NOMO-1 treated with dmso at 0.1 percent for 144 hours (cell line): ENCODE results near the gene ADGRV1.

Experiments
- DNase-seq: peaks from one replicate; lab custom pipeline; 2025; ENCODE audit not compliant: unreplicated experiment; lab: John Stamatoyannopoulos, UW

Gene ADGRV1

DNA sequence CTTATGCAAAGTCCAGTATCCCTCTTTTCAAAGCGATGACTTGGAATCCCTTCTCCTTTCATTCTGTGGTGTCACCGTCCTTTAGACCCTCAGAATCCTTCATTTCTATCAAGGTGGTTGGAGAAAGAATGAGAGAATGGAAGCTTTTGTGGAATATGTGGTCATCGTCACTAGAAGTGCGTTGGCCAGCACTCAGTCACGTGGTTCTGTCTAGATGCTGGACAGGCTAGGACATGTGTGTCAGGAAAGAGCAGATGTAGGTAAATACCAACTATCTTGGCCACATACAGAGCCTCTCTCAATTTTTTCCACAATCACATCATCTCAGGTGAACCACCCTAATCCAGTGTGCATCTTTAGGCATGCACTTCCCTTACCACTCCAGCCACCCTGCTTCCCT, 618.5 kb downstream of the ADGRV1 start:
- no peak for DNase-seq

DNA sequence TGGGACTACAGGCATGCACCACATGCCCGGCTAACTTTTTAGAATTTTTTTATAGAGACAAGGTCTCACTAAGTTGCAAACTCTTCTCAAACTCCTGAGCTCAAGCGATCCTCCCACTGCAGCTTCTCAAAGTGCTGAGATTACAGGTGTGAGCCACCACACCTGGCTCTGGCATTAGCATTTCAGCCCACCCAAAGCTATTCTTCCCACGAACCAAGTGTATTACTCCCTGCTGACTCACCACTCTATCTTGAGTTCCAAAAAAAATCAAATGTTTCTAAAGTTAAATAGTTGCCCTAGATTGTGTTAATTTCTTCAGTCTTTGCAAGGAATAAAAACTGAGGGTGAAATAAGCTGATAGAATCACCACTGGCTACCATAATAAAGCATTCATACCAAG, 619.0 kb downstream of the ADGRV1 start:
- DNase-seq: no peak

DNA sequence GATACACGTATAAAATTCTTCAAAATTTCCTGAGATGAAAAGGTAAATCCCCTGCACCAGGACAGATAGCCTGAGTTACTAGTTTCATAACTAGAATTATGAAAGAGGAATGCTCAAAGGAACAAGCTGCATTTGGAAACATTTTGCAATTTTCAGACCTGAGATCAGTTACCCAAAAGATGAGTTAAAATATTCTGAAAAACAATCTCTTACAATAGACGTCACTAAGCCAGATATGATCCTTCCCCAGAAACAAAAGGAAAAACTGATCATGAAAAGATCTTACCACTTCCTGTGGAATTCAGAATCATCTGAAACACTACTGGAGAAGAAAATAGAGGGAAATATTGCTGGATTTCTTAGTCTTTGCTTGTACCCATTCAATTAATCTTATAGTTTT, 619.9 kb downstream of the ADGRV1 start:
- no peak for DNase-seq

DNA sequence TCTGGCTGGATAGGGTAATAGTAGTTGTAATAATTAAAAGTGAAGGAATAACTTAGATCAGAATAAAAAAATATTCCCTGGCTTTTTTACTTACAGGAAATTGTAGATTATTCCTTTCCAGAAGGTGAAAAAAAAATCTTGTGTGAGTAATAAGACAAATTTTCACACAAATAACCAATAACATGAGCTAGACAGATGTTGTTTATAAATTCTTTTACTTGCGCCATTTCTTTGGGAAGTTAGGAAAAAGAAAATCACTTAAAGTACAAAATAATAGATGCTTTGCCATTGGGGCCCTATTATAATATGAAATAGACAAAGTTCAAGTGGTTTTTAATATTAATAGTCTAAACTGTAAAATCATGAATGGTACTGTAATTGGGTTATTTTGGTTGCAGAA, 620.4 kb downstream of the ADGRV1 start:
- no peak for DNase-seq

DNA sequence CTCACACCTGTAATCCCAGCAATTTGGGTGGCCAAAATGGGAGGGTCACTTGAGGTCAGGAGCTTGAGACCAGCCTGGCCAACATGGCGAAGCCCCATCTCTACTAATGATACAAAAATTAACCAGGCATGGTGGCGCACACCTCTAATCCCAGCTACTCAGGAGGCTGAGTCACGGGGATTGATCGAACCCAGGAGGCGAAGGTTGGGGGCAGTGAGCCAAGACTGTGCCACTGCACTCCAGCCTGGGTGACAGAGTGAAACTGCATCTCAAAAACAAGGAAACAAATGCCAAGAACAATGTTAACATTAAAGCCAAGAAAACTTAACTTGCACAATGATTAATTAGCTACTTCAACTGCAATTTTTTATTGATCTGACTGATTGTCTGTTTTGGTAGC, 621.9 kb downstream of the ADGRV1 start:
- no peak for DNase-seq

DNA sequence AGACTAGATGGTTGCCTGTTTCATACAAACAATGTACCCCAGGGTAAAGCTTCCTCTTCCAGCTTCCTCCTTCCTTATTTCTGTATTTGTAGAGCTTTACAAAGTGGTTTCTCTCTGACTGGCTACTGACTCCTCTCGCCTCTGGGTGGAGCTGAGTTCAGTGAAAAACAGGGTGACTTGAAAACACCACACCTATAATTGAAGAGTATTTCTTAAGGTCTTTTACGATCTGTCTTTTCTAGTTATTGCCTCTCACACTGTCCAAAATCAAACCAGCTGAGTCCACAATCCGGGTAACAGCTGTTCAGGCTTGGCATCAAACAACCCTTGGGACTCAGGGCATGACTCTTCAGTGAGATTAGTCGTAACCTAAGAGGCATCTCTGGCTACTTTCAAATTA, 624.2 kb downstream of the ADGRV1 start:
- DNase-seq: peak; percentile 73

DNA sequence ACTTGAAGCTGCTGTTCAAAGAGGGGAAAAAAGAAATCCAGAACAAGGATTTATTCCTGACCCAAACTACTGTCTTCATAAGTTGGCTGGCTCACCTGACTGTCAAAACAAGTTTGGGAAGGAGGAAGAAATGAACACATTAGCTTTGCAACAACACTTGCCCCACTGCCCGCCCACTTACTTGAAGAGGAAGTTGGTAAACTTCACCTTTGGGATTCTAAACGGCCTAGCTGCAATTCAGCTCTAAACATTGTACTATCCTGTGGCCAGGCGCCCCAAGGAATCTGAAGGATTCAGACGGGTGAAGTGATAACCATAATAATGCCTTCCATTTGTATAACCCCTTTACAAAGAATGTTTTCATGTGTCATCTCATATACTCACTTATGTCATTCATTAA, 625.1 kb downstream of the ADGRV1 start:
- DNase-seq: peak; percentile 33

DNA sequence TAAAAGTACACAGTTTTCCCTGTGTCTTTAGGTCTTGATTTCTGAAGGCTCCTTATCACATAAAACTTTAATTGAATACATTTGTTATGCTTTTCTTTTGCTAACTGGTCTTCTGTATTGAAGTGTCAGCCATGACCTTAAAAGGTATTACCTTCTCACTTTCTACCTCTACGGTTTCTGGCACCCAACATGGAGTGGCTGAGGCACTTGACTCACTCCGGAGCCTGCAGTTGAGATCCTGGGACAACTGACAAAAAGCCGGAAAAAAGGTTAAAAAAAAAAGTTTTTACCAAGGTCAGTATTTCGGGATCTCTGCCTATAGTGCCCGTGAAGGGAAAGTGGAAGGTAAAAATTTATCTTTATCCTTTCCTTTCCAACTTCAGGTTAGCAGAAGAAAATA, 627.5 kb downstream of the ADGRV1 start:
- DNase-seq: no peak

DNA sequence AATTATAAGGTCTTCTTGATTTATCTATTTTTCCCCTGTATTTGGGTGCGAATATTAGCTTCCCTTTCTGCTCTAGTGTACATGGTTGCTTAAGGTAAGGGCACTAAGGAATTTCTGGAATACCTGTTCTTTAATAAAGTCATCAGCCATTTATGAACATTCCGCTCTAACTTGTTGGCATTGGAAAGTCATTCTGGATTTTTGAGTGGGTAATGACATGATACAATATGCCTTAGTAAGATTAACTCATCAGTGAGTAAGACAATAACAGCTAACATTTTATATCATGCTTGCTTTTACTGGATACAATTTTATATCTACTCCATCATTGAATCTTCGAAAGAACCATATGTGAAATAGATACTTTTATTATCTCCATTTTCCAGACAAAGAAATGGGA, 628.4 kb downstream of the ADGRV1 start:
- DNase-seq: no peak

DNA sequence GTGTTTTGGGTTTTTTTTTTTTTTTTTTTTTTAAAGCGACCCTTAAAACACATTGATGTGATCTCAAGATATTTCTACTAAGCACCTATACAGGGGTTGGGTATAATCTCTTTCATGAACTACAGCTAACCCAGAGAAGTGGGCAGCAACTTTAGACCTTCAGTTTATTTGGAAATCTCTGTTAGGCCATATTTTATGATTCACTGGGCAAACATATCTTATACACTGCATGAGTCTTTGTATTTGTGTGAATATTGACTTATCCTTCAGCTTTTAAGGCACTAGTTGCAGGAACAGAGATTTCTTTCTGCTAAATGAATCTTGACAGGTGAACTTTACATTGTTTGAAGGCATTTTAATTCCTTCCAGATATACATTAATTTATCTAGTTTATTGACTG, 630.2 kb downstream of the ADGRV1 start:
- no peak for DNase-seq

DNA sequence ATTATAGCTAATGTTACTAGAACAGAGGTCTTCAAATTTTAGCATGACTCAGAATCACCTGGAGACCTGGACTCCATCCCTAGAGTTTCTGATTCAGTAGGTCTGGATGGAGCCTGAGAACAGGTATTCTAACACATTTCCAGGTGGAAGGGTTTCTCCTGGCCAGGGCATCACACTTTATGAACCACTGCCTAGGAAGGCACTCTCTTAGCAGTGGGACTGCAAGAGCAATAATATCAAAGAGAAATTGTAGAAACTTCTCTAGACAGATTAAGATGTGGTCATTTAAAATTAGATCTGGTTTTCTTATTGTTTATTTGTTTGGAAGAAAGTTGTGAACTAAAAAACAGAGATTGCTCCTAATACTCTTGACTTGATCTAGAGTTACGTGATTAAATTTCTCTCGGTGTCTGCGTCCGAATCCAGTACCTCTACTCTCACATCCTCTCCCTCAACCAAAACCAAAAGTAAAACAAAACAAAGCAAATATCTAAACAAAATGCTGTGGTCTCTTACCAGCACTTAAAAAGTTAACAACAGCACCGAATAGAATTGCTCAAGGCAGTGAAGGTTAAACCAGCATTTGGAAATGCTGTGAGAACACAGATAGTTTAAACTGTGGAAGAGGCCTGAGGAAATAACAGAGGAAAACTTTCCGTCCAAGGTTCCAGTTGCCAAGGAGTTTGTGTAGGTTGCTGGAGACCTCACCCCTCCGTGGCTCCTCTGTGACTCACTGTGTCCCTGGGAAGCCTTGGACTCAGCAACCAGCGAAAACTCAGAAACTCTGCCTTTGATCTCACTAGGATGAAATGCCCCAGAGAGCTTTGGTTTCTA, 631.1 kb downstream of the ADGRV1 start:
- no peak for DNase-seq

DNA sequence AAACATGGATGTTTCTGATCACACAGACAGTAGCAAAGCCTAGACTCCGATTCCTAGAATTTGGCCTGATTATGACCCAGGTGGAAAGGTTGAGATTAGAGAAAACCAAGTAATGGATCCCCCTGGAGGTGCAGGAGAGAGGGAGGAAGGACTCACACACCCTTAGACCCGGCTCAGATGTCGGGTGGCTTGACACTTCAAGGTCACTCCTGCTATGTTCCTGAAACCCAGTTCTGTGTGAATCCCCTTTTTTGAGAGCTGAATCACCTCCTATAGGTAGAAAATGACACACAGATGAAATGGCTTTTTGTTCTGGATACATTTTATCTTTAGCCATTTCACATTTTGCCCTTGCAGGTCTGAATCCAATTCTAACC, 631.7 kb downstream of the ADGRV1 start:
- DNase-seq: no peak

DNA sequence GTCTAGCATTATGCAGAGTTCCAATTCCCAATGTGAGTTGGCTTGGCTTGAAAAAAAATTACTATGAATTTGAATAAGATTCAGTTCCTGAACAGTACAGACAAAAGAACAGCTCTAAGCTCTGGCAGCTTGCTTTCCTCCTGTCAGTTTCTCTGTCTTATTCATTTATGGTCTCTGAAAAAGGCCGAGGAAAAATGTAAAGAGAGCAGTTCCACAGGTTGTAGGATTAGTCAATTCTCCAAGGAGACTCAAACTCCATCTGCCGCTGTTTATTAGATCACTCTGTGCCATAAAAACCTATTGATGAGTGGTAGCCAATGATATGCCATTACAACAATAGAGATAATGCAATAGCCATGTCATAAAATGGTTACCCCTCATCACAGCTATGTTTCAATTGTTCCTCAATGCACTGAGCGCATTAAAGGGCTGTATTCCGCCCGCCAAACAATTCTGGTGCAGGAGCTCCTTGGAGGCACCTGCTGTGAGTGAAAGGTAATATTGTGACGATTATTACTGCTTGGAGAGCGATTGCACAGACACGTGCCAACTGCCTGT, 636.3 kb downstream of the ADGRV1 start:
- DNase-seq: no peak

DNA sequence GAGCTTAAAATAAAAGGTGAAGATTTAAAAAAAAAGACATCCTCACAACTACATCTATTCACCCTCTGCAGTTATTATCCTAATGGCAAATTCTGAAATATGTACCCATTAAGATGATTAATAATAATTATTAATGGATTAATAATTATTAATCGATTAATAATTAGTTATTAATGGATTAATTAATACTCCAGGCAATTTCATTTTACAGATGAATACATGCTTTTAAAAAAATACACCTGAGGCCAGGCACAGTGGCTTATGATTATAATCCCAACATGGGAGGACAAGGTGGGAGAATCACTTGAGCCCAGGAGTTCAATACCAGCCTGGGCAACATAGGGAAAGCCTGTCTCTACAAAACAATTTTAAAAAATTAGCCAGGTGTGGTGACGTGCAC, 642.1 kb downstream of the ADGRV1 start:
- DNase-seq: no peak

DNA sequence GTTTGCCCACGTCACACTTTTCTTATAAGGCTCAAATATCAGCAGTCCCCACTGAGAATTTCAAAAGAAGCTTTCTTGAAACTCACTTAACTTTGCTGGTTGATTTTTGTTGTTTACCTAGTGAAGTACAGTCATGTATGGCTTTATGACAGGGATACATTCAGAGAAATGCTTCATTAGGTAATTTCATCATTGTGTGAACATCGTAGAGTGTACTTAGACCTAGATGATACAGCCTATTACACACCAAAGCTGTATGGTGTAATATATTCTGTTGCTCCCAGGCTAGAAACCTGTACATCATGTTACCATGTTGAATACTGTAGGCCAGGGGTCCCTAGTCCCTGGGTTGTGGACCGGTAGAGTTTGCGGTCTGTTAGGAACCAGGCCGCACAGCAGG, 647.5 kb downstream of the ADGRV1 start:
- no peak for DNase-seq

DNA sequence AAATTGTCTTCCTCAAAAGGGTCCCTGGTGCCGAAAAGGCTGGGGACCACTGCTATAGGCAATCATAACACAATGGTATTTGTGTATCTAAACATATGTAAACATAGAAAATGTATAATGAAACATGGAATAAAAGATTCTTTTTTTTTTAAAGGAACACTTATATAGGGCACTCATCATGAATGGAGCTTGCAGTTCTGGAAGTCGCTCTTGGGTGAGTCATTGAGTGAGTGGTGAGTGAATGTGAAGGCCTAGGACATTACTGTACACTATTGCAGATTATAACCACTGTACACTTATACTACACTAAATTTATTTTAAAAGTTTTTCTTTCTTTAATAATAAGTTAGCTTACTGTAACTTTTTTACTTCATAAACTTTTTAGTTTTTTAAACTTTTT, 648.1 kb downstream of the ADGRV1 start:
- no peak for DNase-seq

DNA sequence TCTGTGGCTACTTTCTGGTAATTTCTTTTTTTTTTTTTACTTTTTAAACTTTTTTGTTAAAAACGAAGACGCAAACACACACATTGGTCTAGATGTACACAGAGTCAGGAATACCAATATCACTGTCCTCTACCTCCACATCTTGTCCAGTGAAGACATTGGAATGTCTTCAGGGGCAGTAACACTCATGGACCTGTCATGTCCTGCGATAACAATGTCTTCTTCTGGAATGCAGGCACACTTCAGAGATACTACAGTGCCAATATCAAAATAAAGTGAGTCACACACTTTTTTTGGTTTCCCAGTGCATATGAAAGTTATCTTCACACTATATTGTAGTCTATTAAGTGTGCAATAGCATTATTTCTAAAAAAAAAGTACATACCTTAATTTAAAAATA, 648.7 kb downstream of the ADGRV1 start:
- DNase-seq: no peak

DNA sequence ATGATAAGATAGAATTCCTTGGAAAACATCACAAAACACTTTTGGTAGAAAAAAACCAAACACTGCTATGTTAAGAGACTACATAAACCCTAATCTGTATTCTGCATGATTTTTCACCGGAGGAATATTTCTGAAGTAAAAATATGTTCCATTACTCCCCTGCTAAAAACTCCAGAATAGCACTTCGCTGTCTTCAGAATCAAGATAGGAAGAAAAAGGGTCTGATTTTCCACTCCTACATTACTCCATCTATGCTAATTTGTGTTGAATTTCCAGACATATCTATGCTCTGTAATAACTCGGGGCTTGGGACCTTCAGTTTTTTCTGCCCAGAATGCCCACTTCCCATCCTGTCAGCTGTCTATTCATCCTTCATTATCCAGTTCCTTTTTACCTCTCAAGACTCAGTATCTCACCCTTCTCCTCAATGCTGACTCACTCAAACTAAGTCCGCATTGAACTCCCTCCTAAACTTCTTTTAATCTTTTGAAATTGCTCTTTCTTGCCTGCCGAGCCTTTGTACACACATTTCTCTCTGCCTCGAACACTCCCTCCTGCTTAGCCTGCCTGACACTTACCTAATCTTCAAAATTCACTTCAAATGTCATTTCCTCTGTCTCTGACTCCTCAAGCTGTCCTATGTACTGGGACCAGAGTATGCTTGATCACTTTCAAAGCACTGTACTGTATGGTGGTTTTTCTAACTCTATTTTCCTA, 653.6 kb downstream of the ADGRV1 start:
- DNase-seq: no peak

DNA sequence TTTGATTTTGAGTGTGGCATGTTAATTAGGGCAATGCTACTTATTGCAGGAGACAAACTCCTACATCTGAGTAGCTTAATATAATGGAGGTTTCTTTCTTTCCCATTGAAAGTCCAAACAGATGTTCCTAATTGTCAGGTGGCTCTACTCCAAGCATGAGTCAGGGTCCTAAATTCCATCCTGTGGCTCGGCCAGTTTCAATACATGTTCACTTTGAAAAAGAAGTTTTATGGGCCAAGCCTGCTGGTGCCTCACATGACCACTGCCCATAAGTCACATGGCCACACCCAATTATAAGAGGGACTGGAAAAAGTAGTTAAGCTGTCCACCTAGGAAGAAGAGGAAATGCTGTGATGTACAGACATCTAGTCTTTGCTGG, 654.1 kb downstream of the ADGRV1 start:
- DNase-seq: no peak
